C4-2B (cell line): ENCODE measurements around the gene ENSA.
A peak's percentile ranks its signal among the peaks of the same experiment; 100 is the strongest.

Experiments
- H3K27ac ChIP-seq: fragments of 450-650 bp; 2 replicates; pipeline ENCODE4 v1.5.1; 2017
- CTCF ChIP-seq: fragments of 450-650 bp; conservative IDR thresholded peaks from 2 replicates; pipeline ENCODE4 v1.5.1; 2017; ENCODE audit warnings: mild to moderate bottlenecking
- ZFX ChIP-seq: fragments of 450-650 bp; IDR thresholded peaks from 2 replicates; pipeline ENCODE4 v1.6.1; 2017

Gene ENSA

GRCh38 chr1:150578272-150579109 lies 50.9 kb downstream of the ENSA start:
- H3K27ac ChIP-seq = peak overlapping the region; percentile 98
- TF ChIP-seq CTCF (no peak), ZFX (no peak)

GRCh38 chr1:150577557-150578271 lies 51.7 kb downstream of the ENSA start:
- TF ChIP-seq CTCF = no peak
- H3K27ac ChIP-seq = peak overlapping the region; percentile 98

- H3K27ac ChIP-seq = peak overlapping the region; percentile 22; the same call in 1 of the 2 replicates
- TF ChIP-seq CTCF = no peak
- TF ChIP-seq ZFX = no peak
Measured at GRCh38 chr1:150576794-150577556, 52.4 kb downstream of the ENSA start.

- no peak overlapping the region for H3K27ac ChIP-seq
- TF ChIP-seq ZFX = no peak
- no peak for TF ChIP-seq CTCF
Measured at GRCh38 chr1:150576367-150576711, 53.1 kb downstream of the ENSA start.

GRCh38 chr1:150575518-150576366 lies 53.7 kb downstream of the ENSA start:
- TF ChIP-seq CTCF (no peak), ZFX (no peak)
- H3K27ac ChIP-seq = peak overlapping the region; percentile 27; the same call in 1 of the 2 replicates

GRCh38 chr1:150575072-150575489 lies 54.3 kb downstream of the ENSA start:
- H3K27ac ChIP-seq = no peak overlapping the region
- TF ChIP-seq CTCF = no peak
- no peak for TF ChIP-seq ZFX
